Suprapubic skin (tissue), 4 donors: Measurements from ENCODE around the gene EDC4.

Experiments
- CTCF ChIP-seq, 2 donors: fragments of 200-600 bp in 1 of 2; fragments of 450-650 bp in 1 of 2; sonication (generic) in 1 of 2; IDR thresholded peaks; one replicate each; pipeline ENCODE4 v1.5.1; 2016 to 2019; ENCODE audit warnings: antibody characterized with exemption in 2 of 2, mild to moderate bottlenecking in 1 of 2, moderate library complexity in 1 of 2
- EP300 ChIP-seq: sonication (generic); formaldehyde crosslinking; IDR thresholded peaks from one replicate; pipeline ENCODE4 v1.6.1; 2017; ENCODE audit warnings: antibody characterized with exemption
- POLR2A ChIP-seq, 2 donors: fragments of 450-650 bp; IDR thresholded peaks; one replicate each; pipeline ENCODE4 v1.6.1; 2017; ENCODE audit warnings: antibody characterized with exemption in 2 of 2, mild to moderate bottlenecking in 2 of 2, moderate library complexity in 2 of 2
- POLR2AphosphoS5 ChIP-seq, 3 donors: sonication (generic); formaldehyde crosslinking; IDR thresholded peaks; one replicate each; pipeline ENCODE4 v1.6.1; 2017; ENCODE audit warnings: antibody characterized with exemption in 3 of 3

- TF ChIP-seq CTCF (IDR thresholded peaks at IDR 0.05) (no peak), EP300 (no peak), POLR2AphosphoS5 (IDR thresholded peaks at IDR 0.05) (no peak), POLR2A (IDR thresholded peaks at IDR 0.05) (no peak)
These were observed 26.9 kb upstream of the EDC4 start for GRCh38 chr16:67846063-67846319.
